ENCODE measurements around the gene PPP1R15A.

DNA sequence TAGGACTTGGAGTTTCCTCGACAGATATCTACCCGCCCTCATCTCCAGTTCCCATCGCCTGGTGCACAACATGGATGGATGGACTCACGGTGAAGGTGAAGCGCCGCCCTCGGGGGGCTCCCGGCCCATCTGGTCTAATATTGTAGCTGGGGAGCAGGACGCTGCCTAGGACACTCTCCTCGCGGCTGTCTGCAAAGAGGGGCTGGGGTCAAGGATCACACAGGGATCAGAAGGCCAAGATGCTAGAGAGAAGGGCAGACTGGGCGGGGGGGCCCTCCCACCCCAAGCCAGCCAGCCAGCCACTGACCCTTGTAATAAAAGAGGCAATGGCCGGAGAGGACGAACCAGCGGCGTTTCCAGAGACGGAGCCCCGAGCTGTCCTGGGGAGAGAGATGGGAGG, 10.9 kb upstream of the PPP1R15A start:
- TF ChIP-seq POLR2AphosphoS5 (IDR thresholded peaks at IDR 0.05) = no peak
- no peak for TF ChIP-seq POLR2A (IDR thresholded peaks at IDR 0.05; ENCODE audit: low read depth)
- TF ChIP-seq CTCF (IDR thresholded peaks at IDR 0.05) = no peak

Data from esophagus muscularis mucosa (tissue), 3 donors.